Ascending aorta (tissue), 2 donors: ENCODE results near the gene SDF2. TPM values are rescaled to one million over a fixed set of nuclear protein-coding genes. Genes with fewer than 3 reads are reported as not detected.

Source experiments
- DNase-seq, 2 donors: peaks; one replicate each; pipeline ENCODE4 v3.0.0-alpha.2; 2019; ENCODE audit warnings: low spot score in 2 of 2
- H3K27ac ChIP-seq, 2 donors: fragments of 200-600 bp; sonication (generic); one replicate each; pipeline ENCODE4 v1.5.1; 2016 to 2017; ENCODE audit warnings: mild to moderate bottlenecking in 1 of 2
- H3K27me3 ChIP-seq: fragments of 200-600 bp; sonication (generic); one replicate; pipeline ENCODE4 v1.5.1; 2017
- H3K36me3 ChIP-seq, 2 donors: fragments of 200-600 bp; sonication (generic); one replicate each; pipeline ENCODE4 v1.5.1; 2016
- H3K4me1 ChIP-seq, 2 donors: fragments of 200-600 bp; sonication (generic); one replicate each; pipeline ENCODE4 v1.5.1; 2016 to 2017; ENCODE audit warnings: mild to moderate bottlenecking in 1 of 2
- H3K4me3 ChIP-seq, 2 donors: fragments of 200-600 bp; sonication (generic); one replicate each; pipeline ENCODE4 v1.5.1; 2016 to 2017; ENCODE audit warnings: mild to moderate bottlenecking in 1 of 2
- H3K9me3 ChIP-seq, 2 donors: fragments of 200-600 bp; sonication (generic); one replicate each; pipeline ENCODE4 v1.5.1; 2016
- CTCF ChIP-seq, 3 experiments: fragments of 200-600 bp in 2 of 3; fragments of 450-650 bp in 1 of 3; sonication (generic) in 2 of 3; IDR thresholded peaks; one replicate each; pipeline ENCODE4 v1.5.1; 2016 to 2019; ENCODE audit warnings: antibody characterized with exemption in 3 of 3, mild to moderate bottlenecking in 1 of 3, moderate library complexity in 1 of 3
- intact Hi-C: fragments of 100-400 bp; cut with DNase I; formaldehyde crosslinking; loops from one replicate; pipeline ENCODE4 v1.15.1; 2023
- total RNA-seq: library from RNA; depleted of rRNA; stranded (reverse); fragments of >200 nt; gene quantifications from one replicate; pipeline ENCODE4 v1.1.0, GENCODE V29; 2016

Gene SDF2
- total RNA-seq, 1 donor from 2014 or later, result 51.9 TPM

GRCh38 chr17:28689011-28689410, 27.3 kb upstream of the SDF2 start:
- Histone ChIP-seq H3K36me3 (peaks cover 79 to 95% of the 10 kb centered on the region in 2 donors), H3K27me3 (no peaks in the 10 kb centered on the region), H3K4me1 (no peaks in the 10 kb centered on the region), H3K4me3 (no peak overlapping the region), H3K27ac (no peak overlapping the region), H3K9me3 (no peaks in the 10 kb centered on the region)
- no peak for DNase-seq
- TF ChIP-seq CTCF (IDR thresholded peaks at IDR 0.05), result no peak
- intact Hi-C loops, result no loop called here

GRCh38 chr17:28688481-28688880, 26.8 kb upstream of the SDF2 start:
- Histone ChIP-seq H3K27ac (no peak overlapping the region), H3K9me3 (no peaks in the 10 kb centered on the region), H3K4me3 (no peak overlapping the region), H3K4me1 (no peaks in the 10 kb centered on the region), H3K27me3 (no peaks in the 10 kb centered on the region), H3K36me3 (peaks cover 79 to 95% of the 10 kb centered on the region in 2 donors)
- TF ChIP-seq CTCF (IDR thresholded peaks at IDR 0.05), result no peak
- no peak for DNase-seq
- intact Hi-C loops, result no loop called here

- Histone ChIP-seq H3K4me3 (no peak overlapping the region), H3K9me3 (no peaks in the 10 kb centered on the region), H3K27ac (no peak overlapping the region), H3K27me3 (no peaks in the 10 kb centered on the region), H3K4me1 (no peaks in the 10 kb centered on the region), H3K36me3 (peaks cover 100% of the 10 kb centered on the region in 2 donors)
- TF ChIP-seq CTCF (IDR thresholded peaks at IDR 0.05), result no peak
- no peak for DNase-seq
- intact Hi-C loops, result no loop called here
These were observed 24.6 kb upstream of the SDF2 start for GRCh38 chr17:28686296-28686695.

DNA sequence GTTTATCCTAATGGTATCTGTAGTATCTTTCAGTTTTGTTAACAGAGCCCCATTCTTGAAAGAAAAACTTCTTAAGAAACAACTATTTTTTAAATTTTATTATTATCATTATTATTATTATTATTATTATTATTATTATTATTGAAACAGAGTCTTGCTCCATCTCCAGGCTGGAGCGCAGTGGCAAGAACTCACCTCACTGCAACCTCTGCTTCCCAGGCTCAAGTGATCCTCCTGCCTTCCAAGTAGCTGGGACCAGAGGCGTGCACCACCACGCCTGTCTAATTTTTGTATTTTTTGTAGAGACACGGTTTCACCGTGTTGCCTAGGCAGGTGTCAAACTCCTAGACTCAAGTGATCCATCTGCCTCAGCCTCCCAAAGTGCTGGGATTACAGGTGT, 23.7 kb upstream of the SDF2 start:
- intact Hi-C loops, result no loop called here
- Histone ChIP-seq H3K9me3 (no peaks in the 10 kb centered on the region), H3K27ac (no peak overlapping the region), H3K27me3 (no peaks in the 10 kb centered on the region), H3K36me3 (peaks cover 100% of the 10 kb centered on the region in 2 donors), H3K4me3 (no peak overlapping the region), H3K4me1 (no peaks in the 10 kb centered on the region)
- DNase-seq, result no peak
- TF ChIP-seq CTCF (IDR thresholded peaks at IDR 0.05), result no peak

DNA sequence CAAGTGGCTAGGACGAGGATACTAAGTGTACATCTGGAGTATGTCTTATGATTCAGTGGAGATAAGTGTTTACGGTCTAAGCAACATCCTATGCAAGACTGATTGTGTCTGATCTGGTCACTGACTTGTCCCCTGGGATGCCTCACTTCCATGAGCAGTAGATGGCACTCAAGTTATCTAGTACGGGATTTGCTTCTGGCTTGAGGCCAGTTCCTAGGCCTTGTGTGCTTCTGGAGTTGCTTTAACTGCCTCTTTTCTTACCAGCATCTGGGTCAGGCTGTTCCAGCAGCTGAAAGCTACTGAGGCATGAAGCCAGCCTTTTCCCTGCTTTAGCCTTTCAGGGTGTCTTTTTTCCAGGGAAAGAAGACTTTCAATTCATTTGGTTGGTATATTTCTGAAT, 23.3 kb upstream of the SDF2 start:
- Histone ChIP-seq H3K27ac (no peak overlapping the region), H3K27me3 (no peaks in the 10 kb centered on the region), H3K4me1 (no peaks in the 10 kb centered on the region), H3K36me3 (peaks cover 100% of the 10 kb centered on the region in 2 donors), H3K9me3 (no peaks in the 10 kb centered on the region), H3K4me3 (no peak overlapping the region)
- intact Hi-C loops, result no loop called here
- no peak for DNase-seq
- no peak for TF ChIP-seq CTCF (IDR thresholded peaks at IDR 0.05)

DNA sequence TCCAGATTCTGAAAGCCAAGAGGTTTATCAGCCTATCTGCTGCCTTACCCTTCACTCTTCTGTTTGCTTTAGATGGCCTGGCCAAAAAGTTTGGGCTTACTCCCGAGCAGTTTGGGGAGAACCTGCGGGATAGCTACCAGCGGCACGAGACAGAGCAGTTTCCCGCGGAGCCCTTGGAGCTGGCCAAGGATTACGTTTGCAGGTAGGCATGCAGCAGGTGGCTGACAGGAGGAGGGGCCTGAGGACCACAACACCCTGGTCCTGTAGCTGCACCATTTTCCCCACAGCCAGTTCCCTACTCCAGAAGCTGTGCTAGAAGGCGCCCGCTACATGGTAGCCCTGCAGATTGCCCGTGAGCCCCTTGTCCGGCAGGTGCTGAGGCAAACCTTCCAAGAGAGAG, 20.9 kb upstream of the SDF2 start:
- Histone ChIP-seq H3K4me3 (no peak overlapping the region), H3K4me1 (no peaks in the 10 kb centered on the region), H3K36me3 (peaks cover 100% of the 10 kb centered on the region in 2 donors), H3K27ac (no peak overlapping the region), H3K27me3 (no peaks in the 10 kb centered on the region), H3K9me3 (no peaks in the 10 kb centered on the region)
- TF ChIP-seq CTCF (IDR thresholded peaks at IDR 0.05), result no peak
- no peak for DNase-seq
- intact Hi-C loops, result no loop called here
